SK-N-SH (cell line): Measurements from ENCODE around the gene STAM2. TPM values are rescaled to one million over a fixed set of nuclear protein-coding genes. Genes with fewer than 3 reads are reported as not detected.

ENCODE experiments used
- CTCF ChIA-PET: fragments of 300-600, 350-600 bp; formaldehyde crosslinking; extraction: SDS; loops from one replicate; lab custom pipeline; 2021; lab: Yijun Ruan, JAX
- POLR2A ChIA-PET: fragments of 350-600 bp; sonication (Branson Sonifier 250); formaldehyde crosslinking; extraction: SDS; loops from one replicate; lab custom pipeline; 2020; ENCODE audit warnings: antibody characterized with exemption, inconsistent platforms; lab: Yijun Ruan, JAX
- DNase-seq: peaks from one replicate; pipeline ENCODE4 v3.0.0; 2012
- H2AFZ ChIP-seq: fragments of 200-600 bp; sonication (generic); 2 replicates; pipeline ENCODE4 v1.8.1; 2016; ENCODE audit warnings: antibody characterized with exemption, mild to moderate bottlenecking, low read depth
- H3F3A ChIP-seq: fragments of 200-600 bp; sonication (generic); replicated peaks from 2 replicates; pipeline ENCODE3; 2016; ENCODE audit warnings: antibody characterized with exemption, mild to moderate bottlenecking; ENCODE audit not compliant: insufficient read depth
- H3K27ac ChIP-seq, 2 experiments: fragments of 200-500 bp in 1 of 2; fragments of 200-600 bp in 1 of 2; sonication (Bioruptor generic) in 1 of 2; sonication (generic), shearing (Covaris generic) in 1 of 2; 2 replicates each; pipeline versions ENCODE4 v1.5.1 to v1.6.1; 2014 to 2016; ENCODE audit warnings: low read depth in 2 of 2, inconsistent platforms in 1 of 2, low read length in 1 of 2, mild to moderate bottlenecking in 1 of 2, mixed read lengths in 1 of 2
- H3K27me3 ChIP-seq: fragments of 200-600 bp; sonication (generic), shearing (Covaris generic); 2 replicates; pipeline ENCODE4 v1.6.1; 2016; ENCODE audit warnings: mixed run types; ENCODE audit not compliant: insufficient read depth
- H3K36me3 ChIP-seq, 2 experiments: fragments of 200-500 bp in 1 of 2; fragments of 200-600 bp in 1 of 2; sonication (Bioruptor generic) in 1 of 2; sonication (generic) in 1 of 2; replicated peaks in 1 of 2; 2 replicates each; pipeline versions ENCODE3 to v1.5.1; 2014 to 2016; ENCODE audit warnings: low read length in 1 of 2, mild to moderate bottlenecking in 1 of 2; ENCODE audit not compliant: insufficient read depth in 2 of 2, control insufficient read depth in 1 of 2
- H3K4me1 ChIP-seq, 2 experiments: fragments of 200-500 bp in 1 of 2; fragments of 200-600 bp in 1 of 2; sonication (Bioruptor generic) in 1 of 2; sonication (generic), shearing (Covaris generic) in 1 of 2; 2 replicates each; pipeline versions ENCODE4 v1.5.1 to v1.6.1; 2014 to 2016; ENCODE audit warnings: low read depth in 1 of 2, low read length in 1 of 2, mixed run types in 1 of 2; ENCODE audit not compliant: insufficient read depth in 2 of 2, control insufficient read depth in 1 of 2
- H3K4me2 ChIP-seq: fragments of 200-600 bp; sonication (generic), shearing (Covaris generic); 2 replicates; pipeline ENCODE4 v1.6.1; 2017; ENCODE audit warnings: mixed run types
- H3K4me3 ChIP-seq, 2 experiments: fragments of 200-500 bp in 1 of 2; fragments of 200-600 bp in 1 of 2; sonication (Bioruptor generic) in 1 of 2; sonication (generic), shearing (Covaris generic) in 1 of 2; 2 replicates each; pipeline versions ENCODE4 v1.5.1 to v1.8.1; 2014 to 2016; ENCODE audit warnings: low read depth in 2 of 2, inconsistent platforms in 1 of 2, low read length in 1 of 2, mild to moderate bottlenecking in 1 of 2, mixed read lengths in 1 of 2, moderate library complexity in 1 of 2
- H3K79me2 ChIP-seq: fragments of 200-600 bp; sonication (generic); 2 replicates; pipeline ENCODE4 v1.8.1; 2017; ENCODE audit warnings: mild to moderate bottlenecking; ENCODE audit not compliant: insufficient read depth
- H3K9ac ChIP-seq: fragments of 200-600 bp; sonication (generic); 2 replicates; pipeline ENCODE4 v1.6.1; 2017; ENCODE audit warnings: mixed run types
- H3K9me2 ChIP-seq: fragments of 200-600 bp; sonication (generic); 2 replicates; pipeline ENCODE4 v1.6.1; 2017; ENCODE audit warnings: mixed run types
- H3K9me3 ChIP-seq: fragments of 200-600 bp; sonication (generic); 2 replicates; pipeline ENCODE4 v1.6.1; 2017; ENCODE audit warnings: mixed run types, mild to moderate bottlenecking, moderate library complexity
- H4K20me1 ChIP-seq: fragments of 200-600 bp; sonication (generic); 2 replicates; pipeline ENCODE4 v1.6.1; 2017; ENCODE audit warnings: mild to moderate bottlenecking, mixed run types; ENCODE audit not compliant: insufficient read depth
- CHD2 ChIP-seq: fragments of 150-350 bp; IDR thresholded peaks from 2 replicates; pipeline ENCODE4 v1.6.1; 2018; ENCODE audit warnings: low read length; ENCODE audit not compliant: partially characterized antibody
- CTCF ChIP-seq: fragments of 200-600 bp; sonication (generic); IDR thresholded peaks from 2 replicates; pipeline ENCODE4 v1.6.1; 2017; ENCODE audit warnings: antibody characterized with exemption, mild to moderate bottlenecking, moderate library complexity
- ELF1 ChIP-seq: IDR thresholded peaks from 2 replicates; pipeline ENCODE4 v1.4.0; 2012
- EP300 ChIP-seq, 2 experiments: IDR thresholded peaks; 2 replicates each; pipeline versions ENCODE4 v1.4.0 to v1.6.1; 2012; ENCODE audit warnings: borderline replicate concordance in 1 of 2, low read depth in 1 of 2, low read length in 1 of 2
- EZH2phosphoT487 ChIP-seq: fragments of 200-600 bp; sonication (generic); IDR thresholded peaks from 2 replicates; pipeline ENCODE4 v1.6.1; 2017; ENCODE audit warnings: low read depth, mixed run types, mild to moderate bottlenecking, antibody characterized with exemption, moderate library complexity, borderline replicate concordance
- FOSL2 ChIP-seq: IDR thresholded peaks from 2 replicates; pipeline ENCODE4 v1.4.0; 2012; ENCODE audit warnings: low read depth, mild to moderate bottlenecking, moderate library complexity, borderline replicate concordance
- FOXJ3 ChIP-seq: sonication (generic); formaldehyde crosslinking; IDR thresholded peaks from 2 replicates; pipeline ENCODE4 v1.5.1; 2020; ENCODE audit warnings: mild to moderate bottlenecking, missing genetic modification reagents
- GABPA ChIP-seq: IDR thresholded peaks from 2 replicates; pipeline ENCODE4 v1.4.0; 2012; ENCODE audit warnings: low read depth, mild to moderate bottlenecking
- IRF3 ChIP-seq: fragments of 150-350 bp; IDR thresholded peaks from 2 replicates; pipeline ENCODE4 v1.6.1; 2016; ENCODE audit warnings: mild to moderate bottlenecking, low read depth, low read length
- MAX ChIP-seq: IDR thresholded peaks from 2 replicates; pipeline ENCODE4 v1.4.0; 2012; ENCODE audit warnings: low read depth
- MEF2A ChIP-seq: IDR thresholded peaks from 2 replicates; pipeline ENCODE4 v1.4.0; 2012; ENCODE audit warnings: low read depth, borderline replicate concordance
- PBX3 ChIP-seq: IDR thresholded peaks from 2 replicates; pipeline ENCODE4; 2012
- RAD21 ChIP-seq: IDR thresholded peaks from 2 replicates; pipeline ENCODE4 v1.6.1; 2012; ENCODE audit warnings: mild to moderate bottlenecking, low read length
- RCOR1 ChIP-seq: fragments of 150-350 bp; IDR thresholded peaks from 2 replicates; pipeline ENCODE4 v1.6.1; 2017; ENCODE audit warnings: antibody characterized with exemption, low read length
- REST ChIP-seq: IDR thresholded peaks from 2 replicates; pipeline ENCODE4 v1.6.1; 2012; ENCODE audit warnings: mild to moderate bottlenecking, low read depth, low read length, moderate library complexity
- RFX5 ChIP-seq: IDR thresholded peaks from 2 replicates; pipeline ENCODE4 v1.6.1; 2012; ENCODE audit warnings: mild to moderate bottlenecking, improper control_type of control experiment, low read length
- RXRA ChIP-seq: IDR thresholded peaks from 2 replicates; pipeline ENCODE4 v1.4.0; 2012; ENCODE audit warnings: low read depth, mild to moderate bottlenecking, borderline replicate concordance
- SIN3A ChIP-seq: IDR thresholded peaks from 2 replicates; pipeline ENCODE4 v1.6.1; 2012; ENCODE audit warnings: low read depth, mild to moderate bottlenecking, low read length, moderate library complexity, borderline replicate concordance
- TAF1 ChIP-seq: IDR thresholded peaks from 2 replicates; pipeline ENCODE4 v1.6.1; 2012; ENCODE audit warnings: low read depth, mild to moderate bottlenecking, low read length, moderate library complexity, borderline replicate concordance
- TEAD4 ChIP-seq: IDR thresholded peaks from 2 replicates; pipeline ENCODE4 v1.4.0; 2012; ENCODE audit warnings: mild to moderate bottlenecking, borderline replicate concordance; ENCODE audit not compliant: insufficient read depth
- USF1 ChIP-seq: IDR thresholded peaks from 2 replicates; pipeline ENCODE4 v1.4.0; 2012; ENCODE audit warnings: low read depth, borderline replicate concordance
- YY1 ChIP-seq: IDR thresholded peaks from 2 replicates; pipeline ENCODE4 v1.4.0; 2012; ENCODE audit warnings: low read depth, mild to moderate bottlenecking
- WGBS: methylation state at CpG from one replicate; pipeline ENCODE4 v1.1.6; 2017; ENCODE audit warnings: low lambda C conversion rate; 5-methylcytosine and 5-hydroxymethylcytosine counted together
- polyA plus RNA-seq, 3 experiments: library from polyadenylated mRNA; depleted of rRNA; stranded (reverse); fragments of >200 nt; gene quantifications; 2 replicates each; pipeline ENCODE4 v1.2.3, GENCODE V29; 2012

The STAM2 gene
- polyA plus RNA-seq, 1 of the 3 experiments (the other 2 are of a cell fraction): 6.9 TPM

- TF ChIP-seq IRF3 (no peak), CTCF (no peak), SIN3A (no peak), TEAD4 (no peak), EZH2phosphoT487 (no peak), RAD21 (no peak), USF1 (no peak), MAX (no peak), MEF2A (no peak), RXRA (no peak), FOXJ3 (no peak), RCOR1 (no peak)
Measured at GRCh38 chr2:152071518-152071917, 104.0 kb downstream of the STAM2 start (continued).

GRCh38 chr2:152071092-152071491 is 104.5 kb downstream of the STAM2 start:
- CTCF ChIA-PET: no interaction called here
- 56% methylated on average over 1 of the region's 1 CpG for WGBS
- TF ChIP-seq YY1 (no peak), RCOR1 (no peak), MEF2A (no peak), CHD2 (no peak), REST (no peak), EZH2phosphoT487 (no peak), RFX5 (no peak), ELF1 (no peak), GABPA (no peak), EP300 (IDR thresholded peaks at IDR 0.05; ENCODE audit: borderline replicate concordance in 1 of 2, low read depth in 1 of 2, low read length in 1 of 2) (no peak), IRF3 (no peak), RXRA (no peak), FOSL2 (no peak), TAF1 (no peak), PBX3 (no peak)

More at GRCh38 chr2:152071092-152071491, 104.5 kb downstream of the STAM2 start:
- H3K27me3 ChIP-seq: no peaks in the 10 kb centered on the region
- no peaks in the 10 kb centered on the region for H3K9me2 ChIP-seq
- POLR2A ChIA-PET: no interaction called here
- no peak overlapping the region for H2AFZ ChIP-seq
- no peaks in the 10 kb centered on the region for H3K4me1 ChIP-seq
- no peak overlapping the region for H3K9ac ChIP-seq
- H3K9me3 ChIP-seq: no peaks in the 10 kb centered on the region
- no peak overlapping the region for H3K4me2 ChIP-seq
- no peaks in the 10 kb centered on the region for H4K20me1 ChIP-seq
- H3K4me3 ChIP-seq: no peak overlapping the region
- no peak overlapping the region for H3K27ac ChIP-seq
- H3K79me2 ChIP-seq: no peaks in the 10 kb centered on the region
- H3F3A ChIP-seq: no peaks in the 10 kb centered on the region
- DNase-seq: no peak
- H3K36me3 ChIP-seq: no peaks in the 10 kb centered on the region
